ENCODE data around the gene DAAM1. TPM values are rescaled to one million over a fixed set of nuclear protein-coding genes. Genes with fewer than 3 reads are reported as not detected.

DAAM1 gene
- total RNA-seq, 1 donor = 5.1 TPM

- no peaks in the 10 kb centered on the region for H3K9me3 ChIP-seq (ENCODE audit: low read depth, low read length)
- H3K4me1 ChIP-seq (ENCODE audit: insufficient read depth, low read length) = no peaks in the 10 kb centered on the region
- no peaks in the 10 kb centered on the region for H3K27me3 ChIP-seq (ENCODE audit: insufficient read depth, low read length)
Observed at GRCh38 chr14:59310633-59311032, 122.2 kb downstream of the DAAM1 start.

GRCh38 chr14:59311723-59312122 is 123.3 kb downstream of the DAAM1 start:
- no peaks in the 10 kb centered on the region for H3K9me3 ChIP-seq (ENCODE audit: low read depth, low read length)
- no peaks in the 10 kb centered on the region for H3K27me3 ChIP-seq (ENCODE audit: insufficient read depth, low read length)
- no peak overlapping the region for H3K4me3 ChIP-seq (ENCODE audit: low read length)
- no peaks in the 10 kb centered on the region for H3K4me1 ChIP-seq (ENCODE audit: insufficient read depth, low read length)

More at GRCh38 chr14:59310633-59311032, 122.2 kb downstream of the DAAM1 start:
- no peak overlapping the region for H3K4me3 ChIP-seq (ENCODE audit: low read length)

GRCh38 chr14:59313144-59313651 is 124.7 kb downstream of the DAAM1 start:
- Histone ChIP-seq H3K9me3 (ENCODE audit: low read depth, low read length) (no peaks in the 10 kb centered on the region), H3K4me3 (ENCODE audit: low read length) (no peak overlapping the region), H3K4me1 (ENCODE audit: insufficient read depth, low read length) (no peaks in the 10 kb centered on the region), H3K27me3 (ENCODE audit: insufficient read depth, low read length) (no peaks in the 10 kb centered on the region)

- Histone ChIP-seq H3K4me3 (ENCODE audit: low read length) (no peak overlapping the region), H3K27me3 (ENCODE audit: insufficient read depth, low read length) (no peaks in the 10 kb centered on the region), H3K4me1 (ENCODE audit: insufficient read depth, low read length) (no peaks in the 10 kb centered on the region), H3K9me3 (ENCODE audit: low read depth, low read length) (no peaks in the 10 kb centered on the region)
Observed at GRCh38 chr14:59313658-59314608, 125.5 kb downstream of the DAAM1 start.

GRCh38 chr14:59314953-59315599 is 126.6 kb downstream of the DAAM1 start:
- no peaks in the 10 kb centered on the region for H3K9me3 ChIP-seq (ENCODE audit: low read depth, low read length)
- peaks cover 7% of the 10 kb centered on the region for H3K4me1 ChIP-seq (ENCODE audit: insufficient read depth, low read length)

GRCh38 chr14:59316151-59316830 is 127.8 kb downstream of the DAAM1 start:
- H3K27me3 ChIP-seq (ENCODE audit: insufficient read depth, low read length) = no peaks in the 10 kb centered on the region
- H3K9me3 ChIP-seq (ENCODE audit: low read depth, low read length) = no peaks in the 10 kb centered on the region
- peaks cover 13% of the 10 kb centered on the region for H3K4me1 ChIP-seq (ENCODE audit: insufficient read depth, low read length)
- H3K4me3 ChIP-seq (ENCODE audit: low read length) = no peak overlapping the region

More at GRCh38 chr14:59314953-59315599, 126.6 kb downstream of the DAAM1 start:
- Histone ChIP-seq H3K27me3 (ENCODE audit: insufficient read depth, low read length) (no peaks in the 10 kb centered on the region), H3K4me3 (ENCODE audit: low read length) (no peak overlapping the region)

- H3K4me1 ChIP-seq (ENCODE audit: insufficient read depth, low read length) = peaks cover 15% of the 10 kb centered on the region
- H3K27me3 ChIP-seq (ENCODE audit: insufficient read depth, low read length) = no peaks in the 10 kb centered on the region
- H3K4me3 ChIP-seq (ENCODE audit: low read length) = no peak overlapping the region
- H3K9me3 ChIP-seq (ENCODE audit: low read depth, low read length) = no peaks in the 10 kb centered on the region
Observed at GRCh38 chr14:59317346-59317745, 128.9 kb downstream of the DAAM1 start.

- H3K27me3 ChIP-seq (ENCODE audit: insufficient read depth, low read length) = no peaks in the 10 kb centered on the region
- peaks cover 15% of the 10 kb centered on the region for H3K4me1 ChIP-seq (ENCODE audit: insufficient read depth, low read length)
- no peaks in the 10 kb centered on the region for H3K9me3 ChIP-seq (ENCODE audit: low read depth, low read length)
- no peak overlapping the region for H3K4me3 ChIP-seq (ENCODE audit: low read length)
Observed at GRCh38 chr14:59317798-59318505, 129.5 kb downstream of the DAAM1 start.

GRCh38 chr14:59318908-59319307 is 130.4 kb downstream of the DAAM1 start:
- Histone ChIP-seq H3K4me3 (ENCODE audit: low read length) (no peak overlapping the region), H3K4me1 (ENCODE audit: insufficient read depth, low read length) (peaks cover 15% of the 10 kb centered on the region), H3K9me3 (ENCODE audit: low read depth, low read length) (no peaks in the 10 kb centered on the region), H3K27me3 (ENCODE audit: insufficient read depth, low read length) (no peaks in the 10 kb centered on the region)

GRCh38 chr14:59320361-59320760 is 131.9 kb downstream of the DAAM1 start:
- no peaks in the 10 kb centered on the region for H3K9me3 ChIP-seq (ENCODE audit: low read depth, low read length)
- no peak overlapping the region for H3K4me3 ChIP-seq (ENCODE audit: low read length)
- no peaks in the 10 kb centered on the region for H3K27me3 ChIP-seq (ENCODE audit: insufficient read depth, low read length)
- H3K4me1 ChIP-seq (ENCODE audit: insufficient read depth, low read length) = peaks cover 15% of the 10 kb centered on the region

- Histone ChIP-seq H3K4me3 (ENCODE audit: low read length) (no peak overlapping the region), H3K9me3 (ENCODE audit: low read depth, low read length) (no peaks in the 10 kb centered on the region), H3K27me3 (ENCODE audit: insufficient read depth, low read length) (no peaks in the 10 kb centered on the region), H3K4me1 (ENCODE audit: insufficient read depth, low read length) (peaks cover 15% of the 10 kb centered on the region)
Observed at GRCh38 chr14:59320763-59321625, 132.5 kb downstream of the DAAM1 start.

- H3K27me3 ChIP-seq (ENCODE audit: insufficient read depth, low read length) = no peaks in the 10 kb centered on the region
- no peak overlapping the region for H3K4me3 ChIP-seq (ENCODE audit: low read length)
- H3K9me3 ChIP-seq (ENCODE audit: low read depth, low read length) = no peaks in the 10 kb centered on the region
- peaks cover 15% of the 10 kb centered on the region for H3K4me1 ChIP-seq (ENCODE audit: insufficient read depth, low read length)
Observed at GRCh38 chr14:59321626-59321949, 133.1 kb downstream of the DAAM1 start.

GRCh38 chr14:59325906-59326305 is 137.4 kb downstream of the DAAM1 start:
- no peak overlapping the region for H3K4me3 ChIP-seq (ENCODE audit: low read length)
- no peaks in the 10 kb centered on the region for H3K9me3 ChIP-seq (ENCODE audit: low read depth, low read length)
- H3K27me3 ChIP-seq (ENCODE audit: insufficient read depth, low read length) = no peaks in the 10 kb centered on the region
- peaks cover 6% of the 10 kb centered on the region for H3K4me1 ChIP-seq (ENCODE audit: insufficient read depth, low read length)

- no peaks in the 10 kb centered on the region for H3K9me3 ChIP-seq (ENCODE audit: low read depth, low read length)
- H3K4me3 ChIP-seq (ENCODE audit: low read length) = no peak overlapping the region
- H3K27me3 ChIP-seq (ENCODE audit: insufficient read depth, low read length) = no peaks in the 10 kb centered on the region
- H3K4me1 ChIP-seq (ENCODE audit: insufficient read depth, low read length) = peaks cover 5% of the 10 kb centered on the region
Observed at GRCh38 chr14:59328454-59328853, 140.0 kb downstream of the DAAM1 start.

Measured in mononuclear cell (primary cell).